Measurements from ENCODE around the gene NAPB. TPM values are rescaled to one million over a fixed set of nuclear protein-coding genes. Genes with fewer than 3 reads are reported as not detected.

Gene NAPB
- total and polyA plus RNA-seq, 10 of the 15 experiments (the other 5 are each of a cell fraction or from before 2014, with no cell fraction given) = 2.1 to 15.9 (median 7.2) TPM

DNA sequence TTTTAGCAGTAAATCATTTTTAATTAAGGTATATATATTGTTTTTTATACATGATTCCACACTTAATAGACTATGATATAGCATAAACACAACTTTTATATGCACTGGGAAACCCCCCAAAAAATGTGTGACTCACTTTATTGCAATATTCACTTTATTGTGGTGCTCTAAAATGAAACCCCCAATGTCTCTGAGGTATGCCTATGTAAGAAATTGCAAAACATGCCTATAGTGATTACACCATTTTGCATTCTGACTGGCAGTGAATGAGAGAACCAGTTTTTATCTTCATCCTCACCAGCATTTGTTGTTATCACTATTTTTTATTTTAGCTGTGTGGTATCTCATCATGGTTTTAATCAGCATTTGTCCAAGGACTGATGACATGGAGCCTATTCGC is 39.9 kb upstream of the NAPB start:
- no peaks in the 10 kb centered on the region for H4K20me1 ChIP-seq (ENCODE audit: control insufficient read depth, insufficient read depth)
- WGBS (ENCODE audit: insufficient coverage, insufficient replicate concordance, low lambda C conversion rate, missing lambda C conversion rate) = 71% methylated on average over 1 of the region's 1 CpG
- POLR2A ChIA-PET = no interaction called here
- in situ Hi-C loops (cut with MboI) = no loop called here
- SMC1A ChIA-PET (ENCODE audit: uncharacterized antibody, unreplicated experiment) = no interaction called here
- ATAC-seq = no peak
- no peak for DNase-seq (ENCODE audit: low read depth, low spot score)
- H3K27me3 ChIP-seq (replicated peaks in 1 of 2; ENCODE audit: control insufficient read depth in 2 of 2, insufficient read depth in 2 of 2, low read length in 1 of 2) = peaks cover 2% of the 10 kb centered on the region in 2 experiments; a peak in 1 of 4 replicates
- no peak overlapping the region for H3K4me3 ChIP-seq
- H3K36me3 ChIP-seq (ENCODE audit: control insufficient read depth in 2 of 2, insufficient read depth in 2 of 2, low read length in 1 of 2) = no peaks in the 10 kb centered on the region
- H3K4me1 ChIP-seq (ENCODE audit: control insufficient read depth, insufficient read depth, low read length) = no peaks in the 10 kb centered on the region
- no peak for TF ChIP-seq ZNF622 (IDR thresholded peaks at IDR 0.05)
- TF ChIP-seq CHD2 (IDR thresholded peaks at IDR 0.05; ENCODE audit: borderline replicate concordance, low read depth, low read length) = no peak
- no peak for FAIRE-seq
- no peak overlapping the region for H2AFZ ChIP-seq (ENCODE audit: control insufficient read depth, low read depth, low read length)
- intact Hi-C loops (cut with micrococcal nuclease; ENCODE audit: unreplicated experiment) = no loop called here
- no peaks in the 10 kb centered on the region for H3K9me3 ChIP-seq (replicated peaks; ENCODE audit: control insufficient read depth, insufficient read depth, low read length)
- H3K79me2 ChIP-seq (ENCODE audit: control insufficient read depth, insufficient read depth, low read length) = no peaks in the 10 kb centered on the region
- no peak overlapping the region for H3K27ac ChIP-seq (ENCODE audit: control insufficient read depth, insufficient read depth)
- no TSS peak for BruUV-seq (replicated peaks)
- CTCF ChIA-PET = no interaction called here
- H3K4me2 ChIP-seq (ENCODE audit: control insufficient read depth, insufficient read depth) = no peak overlapping the region
- no peak overlapping the region for H3K9ac ChIP-seq (ENCODE audit: control insufficient read depth, insufficient read depth, low read length)
- RAD21 ChIA-PET (ENCODE audit: unreplicated experiment) = no interaction called here

DNA sequence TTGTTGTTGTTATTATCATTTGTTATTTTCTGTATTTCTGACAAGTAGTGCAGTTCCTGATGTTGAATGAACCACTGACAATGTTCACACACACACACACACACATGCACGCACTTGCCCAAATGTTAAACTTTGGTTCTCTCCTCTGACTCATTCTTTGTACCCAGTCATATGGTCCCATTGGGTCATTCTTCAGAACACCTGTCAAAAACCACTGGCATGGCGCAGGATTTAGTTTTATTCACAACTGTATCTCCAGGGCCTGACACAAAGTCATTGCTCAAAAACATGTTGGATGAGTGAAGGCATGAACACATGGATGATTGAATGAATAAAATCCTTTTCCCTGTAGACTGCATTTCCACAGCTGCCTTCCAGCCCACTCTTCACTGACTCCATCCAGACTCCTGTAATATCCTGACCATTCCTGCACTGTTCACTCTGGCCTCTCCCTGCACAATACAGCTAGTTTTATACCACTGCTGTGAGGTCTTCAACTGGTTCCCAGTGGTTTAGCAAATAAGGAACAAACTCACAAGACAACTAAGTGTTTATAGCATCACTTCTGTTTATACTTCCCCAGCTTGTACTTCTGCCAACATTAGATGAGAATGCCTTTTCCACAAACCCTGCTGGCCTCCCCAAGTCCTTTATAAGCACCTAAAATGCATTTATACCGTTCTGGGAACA is 38.3 kb upstream of the NAPB start:
- H3K4me2 ChIP-seq (ENCODE audit: control insufficient read depth, insufficient read depth) = no peak overlapping the region
- POLR2A ChIA-PET = no interaction called here

More for the DNA sequence above, 38.3 kb upstream of the NAPB start:
- H4K20me1 ChIP-seq (ENCODE audit: control insufficient read depth, insufficient read depth) = no peaks in the 10 kb centered on the region
- ATAC-seq = no peak
- no peak overlapping the region for H3K9ac ChIP-seq (ENCODE audit: control insufficient read depth, insufficient read depth, low read length)
- FAIRE-seq = no peak
- in situ Hi-C loops (cut with MboI) (no loop called here), intact Hi-C loops (cut with micrococcal nuclease; ENCODE audit: unreplicated experiment) (no loop called here)
- BruUV-seq (replicated peaks) = no TSS peak
- no peak overlapping the region for H3K27ac ChIP-seq (ENCODE audit: control insufficient read depth, insufficient read depth)
- SMC1A ChIA-PET (ENCODE audit: uncharacterized antibody, unreplicated experiment) = no interaction called here
- CTCF ChIA-PET = interaction anchor here (2.0 to 2.5 kb wide), 2 partner anchors 13 to 18 kb away, joined by 7 to 12 read pairs; no protein-coding TSS in a partner anchor
- 12% methylated on average over 3 of the region's 3 CpGs for WGBS (ENCODE audit: insufficient coverage, insufficient replicate concordance, low lambda C conversion rate, missing lambda C conversion rate)
- no peak for DNase-seq (ENCODE audit: low read depth, low spot score)
- peaks cover 2% of the 10 kb centered on the region in 2 experiments; a peak in 1 of 4 replicates for H3K27me3 ChIP-seq (replicated peaks in 1 of 2; ENCODE audit: control insufficient read depth in 2 of 2, insufficient read depth in 2 of 2, low read length in 1 of 2)
- RAD21 ChIA-PET (ENCODE audit: unreplicated experiment) = no interaction called here
- H3K9me3 ChIP-seq (replicated peaks; ENCODE audit: control insufficient read depth, insufficient read depth, low read length) = no peaks in the 10 kb centered on the region
- TF ChIP-seq RB1 (IDR thresholded peaks at IDR 0.05; ENCODE audit: borderline replicate concordance) = no peak
- H3K36me3 ChIP-seq (ENCODE audit: control insufficient read depth in 2 of 2, insufficient read depth in 2 of 2, low read length in 1 of 2) = no peaks in the 10 kb centered on the region
- H3K79me2 ChIP-seq (ENCODE audit: control insufficient read depth, insufficient read depth, low read length) = no peaks in the 10 kb centered on the region
- H3K4me3 ChIP-seq = no peak overlapping the region
- H2AFZ ChIP-seq (ENCODE audit: control insufficient read depth, low read depth, low read length) = no peak overlapping the region
- no peaks in the 10 kb centered on the region for H3K4me1 ChIP-seq (ENCODE audit: control insufficient read depth, insufficient read depth, low read length)

All from GM12878 (cell line).